ENCODE measurements around the gene TRIM73.
"Not testable (repeated sequence)": the region's sequence is repeated elsewhere in the genome, so short reads cannot be mapped to it uniquely, and the experiment has no call there.

GRCh38 chr7:75439000-75439399 lies 43.6 kb downstream of the TRIM73 start:
- TF ChIP-seq CTCF (IDR thresholded peaks at IDR 0.05; ENCODE audit: insufficient read depth, low read length); POLR2AphosphoS5 (IDR thresholded peaks at IDR 0.05; ENCODE audit: low read depth): not testable (repeated sequence)
- TF ChIP-seq, protein P1, sequence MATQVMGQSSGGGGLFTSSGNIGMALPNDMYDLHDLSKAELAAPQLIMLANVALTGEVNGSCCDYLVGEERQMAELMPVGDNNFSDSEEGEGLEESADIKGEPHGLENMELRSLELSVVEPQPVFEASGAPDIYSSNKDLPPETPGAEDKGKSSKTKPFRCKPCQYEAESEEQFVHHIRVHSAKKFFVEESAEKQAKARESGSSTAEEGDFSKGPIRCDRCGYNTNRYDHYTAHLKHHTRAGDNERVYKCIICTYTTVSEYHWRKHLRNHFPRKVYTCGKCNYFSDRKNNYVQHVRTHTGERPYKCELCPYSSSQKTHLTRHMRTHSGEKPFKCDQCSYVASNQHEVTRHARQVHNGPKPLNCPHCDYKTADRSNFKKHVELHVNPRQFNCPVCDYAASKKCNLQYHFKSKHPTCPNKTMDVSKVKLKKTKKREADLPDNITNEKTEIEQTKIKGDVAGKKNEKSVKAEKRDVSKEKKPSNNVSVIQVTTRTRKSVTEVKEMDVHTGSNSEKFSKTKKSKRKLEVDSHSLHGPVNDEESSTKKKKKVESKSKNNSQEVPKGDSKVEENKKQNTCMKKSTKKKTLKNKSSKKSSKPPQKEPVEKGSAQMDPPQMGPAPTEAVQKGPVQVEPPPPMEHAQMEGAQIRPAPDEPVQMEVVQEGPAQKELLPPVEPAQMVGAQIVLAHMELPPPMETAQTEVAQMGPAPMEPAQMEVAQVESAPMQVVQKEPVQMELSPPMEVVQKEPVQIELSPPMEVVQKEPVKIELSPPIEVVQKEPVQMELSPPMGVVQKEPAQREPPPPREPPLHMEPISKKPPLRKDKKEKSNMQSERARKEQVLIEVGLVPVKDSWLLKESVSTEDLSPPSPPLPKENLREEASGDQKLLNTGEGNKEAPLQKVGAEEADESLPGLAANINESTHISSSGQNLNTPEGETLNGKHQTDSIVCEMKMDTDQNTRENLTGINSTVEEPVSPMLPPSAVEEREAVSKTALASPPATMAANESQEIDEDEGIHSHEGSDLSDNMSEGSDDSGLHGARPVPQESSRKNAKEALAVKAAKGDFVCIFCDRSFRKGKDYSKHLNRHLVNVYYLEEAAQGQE (IDR thresholded peaks at IDR 0.05; ENCODE audit: insufficient replicate concordance, low read depth) = not testable (repeated sequence)

Measured in HL-60 (cell line).